Hepatic stellate cell (primary cell): Measurements from ENCODE around the gene AVPR2.

Experiments
- DNase-seq: peaks from one replicate; pipeline ENCODE4 v3.0.0; 2011; ENCODE audit warnings: low spot score

The AVPR2 gene

GRCh38 chrX:153903991-153904957 lies at the start of gene AVPR2:
Gene AVPR2, plus strand, starts transcription at chrX:153904673. Its CDS starts 473 bp downstream, at chrX:153905146.
- no peak for DNase-seq

- DNase-seq, result no peak
These were observed 49.8 kb upstream of the AVPR2 start for GRCh38 chrX:153854702-153855101.

GRCh38 chrX:153857348-153857903 lies 47.0 kb upstream of the AVPR2 start:
- no peak for DNase-seq

DNA sequence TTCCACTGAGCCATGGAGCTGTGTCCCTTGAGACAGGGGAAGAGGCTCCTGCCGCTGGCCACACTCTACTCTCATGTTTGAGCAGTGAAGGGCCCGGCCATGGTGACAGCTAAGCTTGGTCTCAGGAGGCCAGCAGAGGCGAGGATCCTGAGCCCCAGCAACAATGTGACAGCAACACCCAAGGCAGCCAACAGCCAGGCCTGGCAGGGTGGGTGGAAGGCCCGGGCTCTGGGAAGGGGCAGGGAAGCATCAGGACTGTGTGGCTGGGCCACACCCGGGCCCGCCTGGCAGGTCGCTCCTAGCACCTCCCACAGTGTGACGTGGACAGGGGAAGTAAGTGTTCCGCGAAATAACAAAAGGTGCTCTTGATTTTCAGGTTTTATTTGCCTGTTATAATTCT lies 43.3 kb upstream of the AVPR2 start:
- DNase-seq, result no peak

DNA sequence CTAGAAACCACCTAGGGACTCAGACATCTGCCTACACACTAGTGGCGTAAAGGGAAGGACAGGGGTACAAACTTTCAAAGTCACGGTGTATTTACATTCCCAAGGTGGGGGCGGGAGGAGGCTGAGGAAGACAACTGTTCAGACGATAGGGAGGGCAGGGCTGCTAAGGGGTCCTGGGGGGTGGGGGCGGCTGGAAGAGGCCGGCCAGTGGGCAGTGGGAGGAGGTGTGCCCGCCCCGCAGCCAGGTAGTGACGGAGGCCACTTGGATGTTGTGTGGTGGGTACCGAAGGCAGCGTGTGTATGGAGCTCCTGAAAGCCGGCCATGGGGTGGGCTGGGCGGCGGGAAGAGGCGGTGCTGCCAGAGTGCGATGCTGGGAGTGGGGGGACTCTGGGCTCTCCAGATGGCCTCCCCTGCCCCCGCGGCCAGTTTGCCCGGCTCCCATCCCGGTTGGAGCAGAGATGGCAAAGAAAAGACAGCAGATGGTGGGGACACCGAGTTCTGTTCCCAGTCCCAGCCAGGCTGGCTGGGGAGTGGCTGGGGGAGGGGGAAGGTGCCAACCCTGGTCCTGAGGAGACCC lies 42.7 kb upstream of the AVPR2 start:
- no peak for DNase-seq

GRCh38 chrX:153862369-153863250 lies 41.9 kb upstream of the AVPR2 start:
- peak; percentile 4 for DNase-seq

DNA sequence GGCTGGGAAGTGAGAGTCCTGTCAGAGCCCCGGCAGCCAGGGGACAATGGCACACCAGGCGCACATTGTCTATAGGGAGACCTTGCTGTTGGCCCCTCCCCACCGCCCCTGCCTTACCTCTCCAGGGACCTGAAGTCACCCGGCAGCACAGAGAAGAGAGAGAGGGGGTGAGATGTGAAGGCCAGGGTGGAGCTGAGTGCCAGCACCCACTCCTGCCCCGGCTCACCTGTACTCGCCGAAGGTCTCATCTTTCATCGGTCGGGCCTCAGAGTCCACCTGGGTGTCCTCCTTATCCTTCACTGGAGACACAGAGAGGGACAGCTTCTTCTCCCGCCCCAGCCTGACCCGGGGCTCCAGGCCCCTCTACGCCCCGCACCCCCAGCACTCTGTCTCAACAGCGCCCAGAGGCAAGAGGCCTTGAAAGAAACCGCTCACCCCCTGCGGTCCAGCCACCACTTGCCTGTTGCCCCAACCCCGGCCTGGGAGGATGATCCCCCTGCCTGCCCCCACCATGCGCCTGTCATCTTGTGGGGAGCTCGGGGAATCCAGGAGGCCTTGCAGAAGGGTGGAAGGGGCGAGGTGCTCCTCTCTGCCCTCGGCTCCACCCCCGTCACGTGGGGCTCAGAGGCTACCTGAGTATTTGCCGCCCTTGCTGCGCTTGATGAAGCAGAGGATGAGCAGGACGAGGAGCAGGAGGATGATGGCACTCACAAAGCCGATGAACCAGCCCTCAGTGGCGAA lies 41.1 kb upstream of the AVPR2 start:
- peak; percentile 3 for DNase-seq

GRCh38 chrX:153864101-153864500 lies 40.4 kb upstream of the AVPR2 start:
- DNase-seq, result peak; percentile 3

DNA sequence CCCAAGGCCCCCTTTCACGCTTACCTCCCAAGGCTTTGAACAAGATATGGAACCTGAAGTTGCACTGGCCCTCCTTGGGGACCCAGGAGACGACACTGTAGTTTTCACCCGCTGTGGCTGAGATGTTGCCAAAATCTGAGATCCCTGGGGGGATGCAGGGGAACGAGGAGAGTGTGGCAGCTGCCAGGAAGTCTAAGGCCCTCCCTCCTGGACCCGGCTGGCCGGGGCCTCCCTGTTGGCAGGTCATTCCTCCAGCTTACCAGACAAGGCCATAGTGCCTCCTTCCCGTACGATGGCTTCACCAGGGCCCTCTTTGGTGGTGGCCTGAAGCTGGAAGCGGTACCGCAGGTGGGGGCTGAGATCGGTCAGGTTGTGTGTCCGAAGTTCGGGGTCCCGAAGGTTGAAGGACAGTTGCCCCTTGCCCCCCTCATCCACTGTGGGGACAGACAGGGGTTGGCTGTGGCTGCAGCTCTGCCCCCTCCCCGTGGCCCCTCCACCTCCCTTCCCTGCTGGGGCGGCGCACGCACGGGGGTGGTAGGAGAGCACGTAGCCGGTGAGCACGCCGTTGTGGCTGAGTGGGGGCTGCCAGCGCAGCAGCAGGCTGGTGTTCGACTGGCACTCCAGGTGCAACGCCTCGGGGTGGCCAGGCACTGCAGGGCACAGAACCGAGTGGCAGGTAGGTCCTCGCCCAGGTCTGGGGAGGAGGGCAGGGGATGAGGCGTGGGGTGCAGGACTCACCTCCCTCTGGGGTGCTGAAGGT lies 39.7 kb upstream of the AVPR2 start:
- DNase-seq, result peak; percentile 6

GRCh38 chrX:153865321-153865580 lies 39.2 kb upstream of the AVPR2 start:
- DNase-seq, result peak; percentile 4

DNA sequence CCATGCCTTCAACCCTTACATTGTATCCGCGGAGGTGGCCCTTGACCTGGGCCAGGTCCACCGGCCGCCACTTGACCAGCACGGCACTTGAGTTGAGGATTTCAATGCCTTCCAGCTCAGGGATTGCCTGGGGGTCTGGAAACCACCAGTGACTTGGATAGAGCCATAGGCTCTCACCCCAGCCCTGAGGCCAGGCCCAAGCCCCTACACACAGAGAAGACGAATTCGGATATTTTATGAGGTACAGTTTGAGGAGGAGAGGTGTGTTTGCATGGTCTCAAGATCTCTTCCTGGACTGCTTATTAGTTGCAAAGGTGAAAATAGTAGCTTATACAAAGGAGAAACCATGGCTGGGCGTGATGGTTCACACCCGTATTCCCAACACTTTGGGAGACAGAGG lies 38.8 kb upstream of the AVPR2 start:
- peak; percentile 2 for DNase-seq

GRCh38 chrX:153866302-153867019 lies 38.0 kb upstream of the AVPR2 start:
- DNase-seq, result no peak

DNA sequence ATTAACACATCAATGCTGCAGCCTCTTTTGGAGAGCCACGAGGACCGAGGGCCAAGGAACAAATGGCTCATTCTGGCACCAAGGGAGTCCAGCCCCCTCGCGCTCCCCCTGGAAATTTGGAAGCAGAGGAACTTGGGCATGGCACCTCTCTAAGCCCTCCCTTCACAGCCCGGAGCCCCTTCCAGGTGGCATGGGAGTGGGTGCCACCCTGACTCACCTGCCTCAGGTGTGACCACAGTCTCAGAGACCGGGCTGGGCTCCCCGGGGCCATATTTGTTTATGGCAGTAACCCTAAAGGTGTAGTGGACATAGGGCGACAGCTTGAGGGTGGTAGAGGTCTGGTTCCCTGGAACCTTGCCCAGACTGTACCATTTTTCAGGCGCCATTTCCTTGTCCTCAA lies 37.3 kb upstream of the AVPR2 start:
- DNase-seq, result no peak

GRCh38 chrX:153867671-153868070 lies 36.8 kb upstream of the AVPR2 start:
- no peak for DNase-seq

- DNase-seq, result no peak
These were observed 35.6 kb upstream of the AVPR2 start for GRCh38 chrX:153868576-153869472.

GRCh38 chrX:153869473-153870287 lies 34.8 kb upstream of the AVPR2 start:
- no peak for DNase-seq

DNA sequence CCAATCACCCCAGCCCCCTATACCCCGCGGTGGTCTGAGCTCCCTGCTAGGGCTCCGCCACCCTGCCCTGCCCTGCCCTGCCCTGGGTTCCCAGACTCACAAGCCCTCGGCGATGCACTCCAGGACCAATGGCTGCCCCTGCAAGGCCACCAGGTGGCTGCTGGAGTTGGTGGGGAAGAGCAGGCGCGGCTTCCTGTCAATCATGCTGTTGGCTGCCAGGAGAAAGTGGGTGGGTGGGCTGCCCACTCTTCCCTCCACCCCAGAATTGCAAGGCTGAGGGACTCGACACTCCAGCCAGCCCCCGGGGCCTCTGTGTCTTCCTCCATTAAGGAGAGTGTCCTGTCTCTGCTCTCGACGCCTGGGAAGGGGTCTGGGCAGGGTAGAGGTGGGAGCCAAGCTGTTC lies 34.2 kb upstream of the AVPR2 start:
- DNase-seq, result no peak

GRCh38 chrX:153870791-153871360 lies 33.6 kb upstream of the AVPR2 start:
- DNase-seq, result no peak
